Measurements from ENCODE around the gene NEDD9.
A peak's percentile ranks its signal among the peaks of the same experiment; 100 is the strongest.

The NEDD9 gene

DNA sequence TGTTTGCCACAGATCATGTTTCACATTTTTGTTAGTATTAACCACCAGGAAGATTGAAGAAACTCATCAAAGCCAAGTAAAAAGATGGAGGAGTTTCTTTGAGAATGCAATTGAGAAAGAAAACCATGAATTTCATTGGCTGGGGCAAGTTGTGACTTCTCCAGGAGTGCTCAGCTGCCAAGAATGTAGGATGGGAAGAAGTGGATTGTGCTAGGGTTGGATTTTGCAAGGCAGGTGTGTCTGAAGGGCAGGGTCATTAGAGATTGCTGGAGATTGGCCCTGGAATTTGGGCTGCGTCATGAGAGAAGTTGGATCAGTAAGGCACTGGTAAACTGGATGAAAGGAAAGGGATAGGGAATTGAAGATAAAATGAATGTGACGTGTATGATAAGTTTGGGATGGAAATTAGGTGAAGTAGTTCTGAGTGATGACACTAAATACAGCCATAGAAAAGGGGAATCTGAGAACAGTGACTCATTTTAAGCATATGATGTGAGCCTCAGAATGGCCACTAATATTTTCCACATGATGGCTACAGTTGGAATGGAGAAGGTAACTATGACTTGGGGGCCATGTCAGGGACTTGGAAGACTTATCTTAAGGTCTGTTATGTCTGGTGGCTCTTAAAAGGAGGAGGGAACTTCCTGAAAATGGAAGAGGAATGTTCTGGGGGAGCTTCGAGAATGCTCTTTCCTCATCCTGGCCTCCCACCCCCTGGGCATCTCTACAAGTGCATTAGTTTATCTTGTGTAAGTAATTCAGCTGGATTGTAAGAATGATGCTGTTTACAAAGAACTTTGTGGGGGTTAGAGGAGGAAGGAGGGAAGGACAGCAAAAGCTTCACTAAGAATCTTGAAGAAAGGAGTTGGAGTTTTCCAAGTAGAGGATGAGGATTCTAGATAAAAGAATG is 93.2 kb downstream of the NEDD9 start:
- H3K27me3 ChIP-seq (ENCODE audit: low read depth, low read length) = no peaks in the 10 kb centered on the region
- H3K4me2 ChIP-seq (ENCODE audit: low read length) = peak overlapping the region; percentile 54
- peaks cover 15% of the 10 kb centered on the region for H3K36me3 ChIP-seq (replicated peaks; ENCODE audit: low read depth, low read length)
- TF ChIP-seq EZH2phosphoT487 (IDR thresholded peaks at IDR 0.05; ENCODE audit: low read depth) = no peak
- TF ChIP-seq, protein P1, sequence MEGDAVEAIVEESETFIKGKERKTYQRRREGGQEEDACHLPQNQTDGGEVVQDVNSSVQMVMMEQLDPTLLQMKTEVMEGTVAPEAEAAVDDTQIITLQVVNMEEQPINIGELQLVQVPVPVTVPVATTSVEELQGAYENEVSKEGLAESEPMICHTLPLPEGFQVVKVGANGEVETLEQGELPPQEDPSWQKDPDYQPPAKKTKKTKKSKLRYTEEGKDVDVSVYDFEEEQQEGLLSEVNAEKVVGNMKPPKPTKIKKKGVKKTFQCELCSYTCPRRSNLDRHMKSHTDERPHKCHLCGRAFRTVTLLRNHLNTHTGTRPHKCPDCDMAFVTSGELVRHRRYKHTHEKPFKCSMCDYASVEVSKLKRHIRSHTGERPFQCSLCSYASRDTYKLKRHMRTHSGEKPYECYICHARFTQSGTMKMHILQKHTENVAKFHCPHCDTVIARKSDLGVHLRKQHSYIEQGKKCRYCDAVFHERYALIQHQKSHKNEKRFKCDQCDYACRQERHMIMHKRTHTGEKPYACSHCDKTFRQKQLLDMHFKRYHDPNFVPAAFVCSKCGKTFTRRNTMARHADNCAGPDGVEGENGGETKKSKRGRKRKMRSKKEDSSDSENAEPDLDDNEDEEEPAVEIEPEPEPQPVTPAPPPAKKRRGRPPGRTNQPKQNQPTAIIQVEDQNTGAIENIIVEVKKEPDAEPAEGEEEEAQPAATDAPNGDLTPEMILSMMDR (IDR thresholded peaks at IDR 0.05; ENCODE audit: low read depth, low read length) = no peak
- no peak overlapping the region for H3K27ac ChIP-seq (ENCODE audit: low read length)
- no peaks in the 10 kb centered on the region for H4K20me1 ChIP-seq (ENCODE audit: insufficient read depth, low read length)
- H3K9me3 ChIP-seq (ENCODE audit: insufficient read depth, low read length) = no peaks in the 10 kb centered on the region
- no peak overlapping the region for H3K4me3 ChIP-seq (ENCODE audit: low read length)
- no peak overlapping the region for H3K9ac ChIP-seq (ENCODE audit: low read length)
- peaks cover 34% of the 10 kb centered on the region for H3K4me1 ChIP-seq (ENCODE audit: low read length)
- no peaks in the 10 kb centered on the region for H3K79me2 ChIP-seq (ENCODE audit: low read length)
- H2AFZ ChIP-seq (ENCODE audit: low read depth, low read length) = no peak overlapping the region

DNA sequence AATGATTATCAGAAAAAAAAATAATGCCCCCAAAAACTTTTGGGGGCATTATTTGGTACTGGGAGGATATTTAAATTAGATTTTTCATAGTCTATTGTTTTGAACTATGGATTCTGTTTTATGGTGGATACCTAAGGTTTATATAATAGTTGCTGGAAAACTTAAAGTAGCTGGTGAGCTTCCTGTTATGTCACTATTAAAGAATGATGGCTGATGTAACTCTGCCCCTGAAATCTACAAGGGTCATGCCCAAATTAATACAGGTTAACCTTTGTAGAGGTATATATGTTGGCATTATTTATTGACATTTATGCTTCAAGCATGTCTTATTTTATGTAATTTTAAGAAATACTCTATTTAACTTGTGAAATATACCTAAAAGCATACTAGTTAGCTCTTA is 95.7 kb downstream of the NEDD9 start:
- Histone ChIP-seq H3K4me3 (ENCODE audit: low read length) (no peak overlapping the region), H3K79me2 (ENCODE audit: low read length) (no peaks in the 10 kb centered on the region), H3K27me3 (ENCODE audit: low read depth, low read length) (no peaks in the 10 kb centered on the region), H3K9me3 (ENCODE audit: insufficient read depth, low read length) (no peaks in the 10 kb centered on the region), H3K9ac (ENCODE audit: low read length) (no peak overlapping the region), H3K36me3 (replicated peaks; ENCODE audit: low read depth, low read length) (peaks cover 15% of the 10 kb centered on the region), H4K20me1 (ENCODE audit: insufficient read depth, low read length) (no peaks in the 10 kb centered on the region), H3K27ac (ENCODE audit: low read length) (no peak overlapping the region), H3K4me1 (ENCODE audit: low read length) (peaks cover 31% of the 10 kb centered on the region), H3K4me2 (ENCODE audit: low read length) (no peak overlapping the region), H2AFZ (ENCODE audit: low read depth, low read length) (no peak overlapping the region)
- TF ChIP-seq EZH2phosphoT487 (IDR thresholded peaks at IDR 0.05; ENCODE audit: low read depth) = no peak
- TF ChIP-seq, protein P1 (IDR thresholded peaks at IDR 0.05; ENCODE audit: low read depth, low read length) = no peak
